ENCODE data around the gene LONP1.

Gene LONP1

DNA sequence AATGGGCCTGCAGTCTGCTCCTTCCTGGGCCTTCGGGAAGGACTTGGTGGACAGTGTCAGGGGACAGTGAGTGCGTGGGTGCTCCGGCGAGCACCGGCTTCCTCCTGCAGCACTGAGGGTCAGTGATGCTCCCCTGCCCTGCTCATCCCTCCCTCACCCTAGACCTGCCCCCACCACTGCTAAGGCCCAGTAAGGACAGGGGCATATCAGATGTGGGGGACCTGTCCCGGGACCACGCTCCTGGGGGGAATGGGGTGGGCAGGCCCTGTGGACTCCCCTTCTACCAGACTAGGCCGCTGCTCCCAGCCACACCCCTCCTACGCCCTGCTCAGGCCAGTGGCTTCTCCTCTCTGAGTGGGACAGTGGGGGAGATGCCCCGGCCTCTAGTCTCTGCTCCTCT lies 42.8 kb downstream of the LONP1 start:
- no peak for DNase-seq

DNA sequence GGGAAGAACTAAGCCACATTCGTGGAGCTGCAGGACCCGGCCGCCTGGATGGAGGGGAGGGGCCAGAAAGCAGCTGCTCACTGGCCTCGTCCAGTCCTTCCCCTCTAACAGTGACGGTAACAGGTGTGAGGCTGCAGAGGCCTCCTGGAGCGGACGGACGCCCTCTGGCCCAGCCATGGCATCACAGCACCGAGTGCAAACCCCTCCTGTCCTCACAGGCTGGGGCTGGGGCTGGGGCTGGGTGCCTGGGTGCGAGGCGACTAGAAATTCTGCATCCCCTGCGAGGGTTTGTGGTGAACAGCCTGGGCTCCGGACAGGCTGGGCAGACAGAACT lies 43.2 kb downstream of the LONP1 start:
- DNase-seq, result no peak

GRCh38 chr19:5676105-5676771 lies 43.7 kb downstream of the LONP1 start:
- no peak for DNase-seq

DNA sequence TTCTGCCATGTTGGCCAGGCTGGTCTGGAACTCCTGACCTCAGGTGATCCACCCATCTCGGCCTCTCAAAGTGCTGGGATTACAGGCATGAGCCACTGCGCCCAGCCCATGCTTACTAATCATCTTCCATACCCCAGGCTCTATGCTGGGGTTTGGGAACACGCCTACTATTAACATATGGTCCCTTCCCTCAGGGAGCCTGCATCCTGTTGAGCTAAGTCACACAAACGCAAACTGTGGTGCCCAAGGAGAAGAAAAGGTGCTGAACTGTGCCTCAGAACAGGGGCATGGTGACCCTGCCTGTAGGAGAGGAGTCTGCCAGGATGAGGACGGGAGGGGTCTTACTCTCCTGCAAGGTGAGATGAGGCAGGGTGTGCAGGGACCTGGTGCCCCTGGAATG lies 45.2 kb downstream of the LONP1 start:
- DNase-seq, result no peak

- DNase-seq, result no peak
Measured at GRCh38 chr19:5673752-5674151, 46.2 kb downstream of the LONP1 start.

DNA sequence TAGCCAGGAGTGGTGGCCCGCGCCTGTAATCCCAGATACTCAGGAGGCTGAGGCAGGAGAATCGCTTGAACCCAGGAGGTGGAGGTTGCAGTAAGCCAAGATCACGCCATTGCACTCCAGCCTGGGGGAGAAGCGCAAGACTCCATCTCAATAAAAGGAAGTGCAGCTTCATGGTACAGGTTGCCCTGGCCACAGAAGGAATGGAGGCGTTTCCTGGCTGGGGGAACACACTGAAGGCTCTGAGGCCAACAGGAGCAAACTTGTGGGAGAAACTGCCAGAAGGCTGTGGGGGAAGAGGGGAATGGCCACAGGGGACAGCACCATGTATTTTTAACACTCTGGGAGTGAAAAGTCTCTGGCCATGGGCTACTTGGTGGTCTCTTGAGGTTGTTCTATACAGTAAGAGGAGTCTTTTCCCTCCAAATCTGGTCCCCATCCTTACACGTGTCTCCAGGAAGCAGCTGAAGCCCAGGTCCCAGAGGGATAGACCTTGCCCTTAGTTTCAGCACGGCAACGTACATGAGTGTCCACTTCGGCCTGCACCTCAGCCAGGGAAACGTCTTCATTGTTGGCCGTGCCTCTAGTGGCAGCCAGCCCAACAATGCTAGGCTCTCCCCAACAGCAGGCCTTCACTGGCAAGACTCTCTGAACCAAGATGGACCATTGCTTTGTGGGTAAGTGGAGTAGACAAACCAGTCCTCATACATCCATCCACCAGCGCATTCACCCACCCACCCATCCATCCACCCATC lies 47.1 kb downstream of the LONP1 start:
- DNase-seq, result no peak

DNA sequence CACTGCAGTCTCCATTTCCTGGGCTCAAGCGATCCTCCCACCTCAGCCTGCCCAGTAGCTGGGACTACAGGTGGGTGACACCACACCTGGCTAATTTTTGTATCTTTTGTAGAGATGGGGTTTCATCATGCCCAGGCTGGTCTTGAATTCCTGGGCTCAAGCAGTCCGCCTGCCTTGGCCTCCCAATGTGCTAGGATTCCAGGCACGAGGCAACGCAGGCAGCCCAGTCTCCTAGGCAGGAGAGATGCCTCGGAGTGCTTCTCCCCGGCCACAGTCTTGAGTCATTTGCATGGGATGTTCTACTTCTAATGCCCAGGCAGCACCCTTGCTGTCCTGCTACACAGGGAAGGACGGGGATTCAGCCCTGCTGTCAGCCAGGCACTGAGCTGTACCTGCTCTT lies 48.3 kb downstream of the LONP1 start:
- DNase-seq, result no peak

GRCh38 chr19:5669212-5669611 lies 50.7 kb downstream of the LONP1 start:
- DNase-seq, result no peak

- DNase-seq, result no peak
Measured at GRCh38 chr19:5667751-5668271, 52.1 kb downstream of the LONP1 start.

DNA sequence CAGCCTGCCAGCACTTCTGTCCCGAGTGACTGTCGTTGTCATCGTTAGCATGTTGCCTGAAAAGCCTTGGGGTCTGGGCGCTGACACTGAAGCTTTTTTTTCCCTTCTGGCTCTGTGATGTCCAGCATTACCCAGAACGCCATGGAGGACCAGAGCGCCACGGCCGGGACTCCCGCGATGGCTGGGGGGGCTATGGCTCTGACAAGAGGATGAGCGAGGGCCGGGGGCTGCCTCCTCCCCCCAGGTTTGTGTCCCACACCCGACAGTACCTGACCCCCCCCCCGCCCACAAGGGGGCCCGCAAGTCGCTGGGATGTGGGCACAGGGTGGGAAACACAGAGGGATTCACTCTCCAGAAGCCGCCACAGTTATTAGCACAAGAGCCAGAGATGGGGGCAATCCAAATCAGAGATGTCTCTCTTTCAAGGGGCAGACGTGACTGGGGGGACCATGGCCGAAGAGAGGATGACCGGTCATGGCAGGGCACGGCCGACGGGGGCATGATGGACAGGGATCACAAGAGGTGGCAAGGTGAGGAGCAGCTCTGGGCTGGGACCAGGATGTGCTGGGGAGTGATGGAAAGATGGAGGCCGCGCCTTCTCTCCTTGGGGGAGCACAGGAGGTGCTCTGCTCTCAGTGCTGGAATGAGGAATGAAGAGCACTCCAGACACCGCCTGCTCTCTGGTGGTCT lies 52.9 kb downstream of the LONP1 start:
- DNase-seq, result no peak

DNA sequence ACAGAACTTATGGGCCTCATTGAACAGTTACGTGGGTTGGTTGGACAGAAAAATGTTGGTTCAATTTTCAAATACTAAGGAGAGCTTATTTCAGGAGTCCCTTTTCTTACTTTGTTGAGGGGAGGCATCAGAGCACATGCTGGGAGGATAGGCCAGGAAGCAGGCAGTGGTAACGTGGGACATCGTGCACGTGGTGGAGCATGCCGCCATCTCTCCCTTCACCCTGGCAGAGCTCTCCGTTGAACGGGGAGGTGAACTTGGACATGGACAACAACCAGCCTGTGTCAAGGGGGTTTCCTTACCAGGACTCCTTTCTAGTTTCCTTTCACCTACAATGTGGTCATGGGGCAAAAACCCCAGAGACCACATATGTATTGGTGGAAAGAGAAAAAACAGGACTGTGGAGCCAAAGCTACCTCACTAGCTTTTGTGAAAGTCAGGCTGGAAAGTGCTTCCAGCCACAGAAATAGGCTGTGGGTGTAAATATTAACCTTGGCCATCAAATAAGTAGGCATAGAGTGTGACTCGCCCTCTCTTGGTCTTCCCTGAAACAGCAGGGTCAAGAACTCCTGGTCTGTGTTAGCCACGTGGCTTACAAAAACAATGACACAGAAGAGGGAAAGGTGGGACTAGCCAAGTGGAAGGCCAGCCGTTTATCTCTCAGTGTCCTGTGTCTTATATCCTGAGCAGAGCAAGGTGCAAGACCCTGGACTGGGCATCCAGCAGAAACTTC lies 54.0 kb downstream of the LONP1 start:
- DNase-seq, result no peak

DNA sequence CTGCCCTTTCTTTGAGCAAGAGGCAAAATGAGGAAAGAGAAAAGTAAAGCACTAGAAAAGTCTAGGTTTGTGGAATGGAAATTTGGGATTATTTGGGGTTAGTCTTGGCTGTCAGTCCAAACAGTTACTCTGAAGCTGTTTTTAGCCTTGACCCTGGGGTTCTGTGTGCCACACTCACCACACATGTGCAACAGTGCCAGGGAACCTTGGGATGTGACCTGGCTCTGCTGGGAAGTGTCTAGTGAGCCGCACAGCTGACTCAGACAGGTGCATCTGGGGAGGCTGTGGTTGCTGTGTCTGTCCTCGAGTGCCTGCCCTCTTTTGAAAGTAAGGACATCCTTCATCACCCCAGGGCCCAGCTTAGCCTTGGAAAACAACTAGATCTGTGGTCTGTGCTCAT lies 55.4 kb downstream of the LONP1 start:
- DNase-seq, result no peak

GRCh38 chr19:5663904-5664303 lies 56.0 kb downstream of the LONP1 start:
- DNase-seq, result no peak

DNA sequence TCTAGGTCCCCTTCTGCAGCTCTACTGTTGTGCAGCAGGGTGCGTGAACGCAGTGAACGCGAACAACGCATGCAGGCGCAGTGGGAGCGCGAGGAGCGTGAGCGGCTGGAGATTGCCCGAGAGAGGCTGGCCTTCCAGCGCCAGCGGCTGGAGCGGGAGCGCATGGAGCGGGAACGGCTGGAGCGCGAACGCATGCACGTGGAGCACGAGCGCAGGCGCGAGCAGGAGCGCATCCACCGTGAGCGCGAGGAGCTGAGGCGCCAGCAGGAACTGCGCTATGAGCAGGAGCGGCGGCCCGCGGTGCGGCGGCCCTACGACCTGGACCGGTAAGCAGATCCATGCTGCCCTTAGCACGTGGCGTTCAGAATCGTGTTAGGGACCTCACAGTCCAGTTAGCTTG lies 58.5 kb downstream of the LONP1 start:
- DNase-seq, result no peak

- DNase-seq, result no peak
Measured at GRCh38 chr19:5655412-5655811, 64.5 kb downstream of the LONP1 start.

GRCh38 chr19:5654931-5655330 lies 65.0 kb downstream of the LONP1 start:
- DNase-seq, result no peak

DNA sequence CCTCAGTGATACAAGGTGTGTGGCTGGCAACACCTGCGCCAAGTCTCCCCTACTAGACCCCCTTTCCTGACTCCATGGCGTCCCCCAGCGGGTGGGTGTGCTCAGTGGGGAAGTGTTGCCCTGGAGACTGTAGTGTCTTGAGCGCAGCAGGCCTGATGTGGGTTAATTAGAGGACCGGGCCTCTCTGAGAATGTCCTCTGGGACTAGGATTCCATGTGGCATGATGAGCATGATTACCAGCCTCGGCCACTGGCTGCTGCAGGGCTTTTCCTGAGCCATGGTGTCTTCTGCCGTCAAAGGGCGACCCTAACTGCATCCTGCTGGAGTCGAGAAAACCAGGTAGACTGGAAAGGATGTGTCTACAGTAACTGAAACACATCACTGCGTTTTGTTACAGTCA lies 67.7 kb downstream of the LONP1 start:
- no peak for DNase-seq

- no peak for DNase-seq
Measured at GRCh38 chr19:5651361-5651760, 68.6 kb downstream of the LONP1 start.

GRCh38 chr19:5648464-5648863 lies 71.5 kb downstream of the LONP1 start:
- no peak for DNase-seq

GRCh38 chr19:5646703-5647102 lies 73.2 kb downstream of the LONP1 start:
- no peak for DNase-seq

- DNase-seq, result no peak
Measured at GRCh38 chr19:5645409-5645808, 74.5 kb downstream of the LONP1 start.

DNA sequence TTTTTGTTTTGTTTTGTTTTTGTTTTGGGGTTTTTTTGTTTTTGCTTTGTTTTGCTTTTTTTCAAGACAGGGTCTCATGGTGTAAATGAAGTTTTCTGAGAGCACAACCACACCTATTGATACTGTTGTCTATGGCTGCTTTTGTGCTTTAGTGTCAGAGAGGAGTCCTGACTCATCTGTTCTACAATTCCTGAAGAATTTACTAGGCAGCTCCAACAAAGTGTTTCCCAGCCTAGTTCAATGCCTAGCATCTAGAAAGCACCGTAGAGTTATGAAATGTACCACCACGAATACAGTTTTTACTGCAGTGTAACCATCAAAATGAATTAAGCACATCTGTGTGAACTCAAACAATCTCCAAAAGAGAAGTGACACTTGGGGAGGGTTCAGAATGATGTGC lies 75.9 kb downstream of the LONP1 start:
- DNase-seq, result no peak

DNA sequence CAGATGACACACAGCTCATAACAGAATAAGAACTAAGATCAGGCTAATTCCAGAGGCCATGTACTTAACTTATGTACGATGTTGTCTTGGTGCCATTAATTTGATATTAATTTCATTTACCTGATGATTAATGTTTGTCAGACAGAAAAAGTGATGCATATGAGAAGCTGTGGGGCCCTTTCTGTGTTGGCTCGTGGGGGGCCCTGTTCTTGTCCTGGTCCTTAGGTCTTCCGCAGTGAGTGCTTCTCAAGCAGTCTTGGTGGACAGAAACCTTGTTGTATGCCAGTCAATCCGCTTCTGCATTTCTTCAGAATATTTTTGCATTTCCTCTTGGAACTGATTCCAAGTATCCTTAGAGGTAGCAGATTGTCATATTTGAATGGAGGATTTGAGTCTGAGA lies 76.9 kb downstream of the LONP1 start:
- no peak for DNase-seq
